Activated T-cell treated with anti-CD3 and anti-CD28 coated beads, Interleukin-2, amount 50 U/mL, for 24 hours (primary cell): ENCODE measurements around the gene PHRF1.

Experiments
- DNase-seq: peaks from one replicate; pipeline ENCODE4 v3.0.0-alpha.2; 2020
- H3K27ac Mint-ChIP-seq: 2 replicates; pipeline ENCODE4 v1.8.0; 2020; ENCODE audit warnings: mild to moderate bottlenecking, mixed read lengths
- H3K27me3 Mint-ChIP-seq: 2 replicates; pipeline ENCODE4 v1.8.0; 2020; ENCODE audit warnings: mixed read lengths
- H3K36me3 Mint-ChIP-seq: 2 replicates; pipeline ENCODE4 v1.8.0; 2020; ENCODE audit warnings: low read depth, mixed read lengths
- H3K4me1 Mint-ChIP-seq: 2 replicates; pipeline ENCODE4 v1.8.0; 2020; ENCODE audit warnings: low read depth, mixed read lengths
- H3K4me3 Mint-ChIP-seq: 2 replicates; pipeline ENCODE4 v1.8.0; 2020; ENCODE audit warnings: mild to moderate bottlenecking, moderate library complexity, mixed read lengths
- H3K9me3 Mint-ChIP-seq: 2 replicates; pipeline ENCODE4 v1.8.0; 2020; ENCODE audit warnings: mixed read lengths

The PHRF1 gene

GRCh38 chr11:550746-551085 is 25.6 kb upstream of the PHRF1 start:
- Mint-ChIP-seq H3K4me3 (no peak overlapping the region), H3K27me3 (no peaks in the 10 kb centered on the region), H3K36me3 (no peaks in the 10 kb centered on the region), H3K4me1 (no peaks in the 10 kb centered on the region), H3K9me3 (no peaks in the 10 kb centered on the region), H3K27ac (no peak overlapping the region)
- DNase-seq, result no peak

GRCh38 chr11:551131-551530 is 25.1 kb upstream of the PHRF1 start:
- Mint-ChIP-seq H3K4me1 (no peaks in the 10 kb centered on the region), H3K27me3 (no peaks in the 10 kb centered on the region), H3K27ac (no peak overlapping the region), H3K4me3 (no peak overlapping the region), H3K9me3 (no peaks in the 10 kb centered on the region), H3K36me3 (no peaks in the 10 kb centered on the region)
- DNase-seq, result no peak

GRCh38 chr11:551596-551995 is 24.7 kb upstream of the PHRF1 start:
- H3K27ac Mint-ChIP-seq, result no peak overlapping the region
- no peak overlapping the region for H3K4me3 Mint-ChIP-seq
- peaks cover 3% of the 10 kb centered on the region for H3K27me3 Mint-ChIP-seq
- peaks cover 2% of the 10 kb centered on the region for H3K4me1 Mint-ChIP-seq
- DNase-seq, result no peak
- H3K36me3 Mint-ChIP-seq, result no peaks in the 10 kb centered on the region
- no peaks in the 10 kb centered on the region for H3K9me3 Mint-ChIP-seq

- H3K4me3 Mint-ChIP-seq, result no peak overlapping the region
- peaks cover 3% of the 10 kb centered on the region for H3K4me1 Mint-ChIP-seq
- H3K27me3 Mint-ChIP-seq, result peaks cover 9% of the 10 kb centered on the region
- no peaks in the 10 kb centered on the region for H3K36me3 Mint-ChIP-seq
- H3K9me3 Mint-ChIP-seq, result no peaks in the 10 kb centered on the region
- H3K27ac Mint-ChIP-seq, result no peak overlapping the region
- DNase-seq, result no peak
Observed at GRCh38 chr11:553083-553987, 22.9 kb upstream of the PHRF1 start.

- Mint-ChIP-seq H3K27ac (no peak overlapping the region), H3K4me3 (no peak overlapping the region), H3K27me3 (peaks cover 9% of the 10 kb centered on the region), H3K36me3 (no peaks in the 10 kb centered on the region), H3K9me3 (no peaks in the 10 kb centered on the region), H3K4me1 (peaks cover 3% of the 10 kb centered on the region)
- no peak for DNase-seq
Observed at GRCh38 chr11:553988-554340, 22.3 kb upstream of the PHRF1 start.

- DNase-seq, result peak; percentile 83
- no peaks in the 10 kb centered on the region for H3K9me3 Mint-ChIP-seq
- no peak overlapping the region for H3K27ac Mint-ChIP-seq
- no peaks in the 10 kb centered on the region for H3K36me3 Mint-ChIP-seq
- peak overlapping the region; percentile 27 for H3K4me3 Mint-ChIP-seq
- peaks cover 9% of the 10 kb centered on the region for H3K27me3 Mint-ChIP-seq
- H3K4me1 Mint-ChIP-seq, result peaks cover 3% of the 10 kb centered on the region
Observed at GRCh38 chr11:554428-555226, 21.6 kb upstream of the PHRF1 start.

- H3K27ac Mint-ChIP-seq, result no peak overlapping the region
- no peak for DNase-seq
- peaks cover 8% of the 10 kb centered on the region for H3K4me1 Mint-ChIP-seq
- no peaks in the 10 kb centered on the region for H3K9me3 Mint-ChIP-seq
- H3K27me3 Mint-ChIP-seq, result peaks cover 9% of the 10 kb centered on the region
- H3K4me3 Mint-ChIP-seq, result no peak overlapping the region
- H3K36me3 Mint-ChIP-seq, result no peaks in the 10 kb centered on the region
Observed at GRCh38 chr11:555227-555779, 21.0 kb upstream of the PHRF1 start.

GRCh38 chr11:555780-556661 is 20.2 kb upstream of the PHRF1 start:
- H3K4me1 Mint-ChIP-seq, result peaks cover 9% of the 10 kb centered on the region
- H3K36me3 Mint-ChIP-seq, result no peaks in the 10 kb centered on the region
- H3K9me3 Mint-ChIP-seq, result no peaks in the 10 kb centered on the region
- no peak for DNase-seq
- H3K27ac Mint-ChIP-seq, result no peak overlapping the region
- peaks cover 9% of the 10 kb centered on the region for H3K27me3 Mint-ChIP-seq
- no peak overlapping the region for H3K4me3 Mint-ChIP-seq

GRCh38 chr11:556662-557256 is 19.5 kb upstream of the PHRF1 start:
- Mint-ChIP-seq H3K9me3 (no peaks in the 10 kb centered on the region), H3K4me1 (peaks cover 14% of the 10 kb centered on the region), H3K27me3 (peaks cover 9% of the 10 kb centered on the region), H3K36me3 (no peaks in the 10 kb centered on the region), H3K4me3 (no peak overlapping the region), H3K27ac (no peak overlapping the region)
- no peak for DNase-seq

GRCh38 chr11:557328-558132 is 18.7 kb upstream of the PHRF1 start:
- no peak for DNase-seq
- H3K27ac Mint-ChIP-seq, result no peak overlapping the region
- H3K4me1 Mint-ChIP-seq, result peaks cover 15% of the 10 kb centered on the region
- H3K4me3 Mint-ChIP-seq, result no peak overlapping the region
- H3K27me3 Mint-ChIP-seq, result peaks cover 9% of the 10 kb centered on the region
- H3K9me3 Mint-ChIP-seq, result no peaks in the 10 kb centered on the region
- no peaks in the 10 kb centered on the region for H3K36me3 Mint-ChIP-seq

- peaks cover 1% of the 10 kb centered on the region for H3K36me3 Mint-ChIP-seq
- H3K27ac Mint-ChIP-seq, result no peak overlapping the region
- peaks cover 15% of the 10 kb centered on the region for H3K4me1 Mint-ChIP-seq
- DNase-seq, result no peak
- H3K27me3 Mint-ChIP-seq, result peaks cover 9% of the 10 kb centered on the region
- no peak overlapping the region for H3K4me3 Mint-ChIP-seq
- H3K9me3 Mint-ChIP-seq, result no peaks in the 10 kb centered on the region
Observed at GRCh38 chr11:558503-558902, 17.8 kb upstream of the PHRF1 start.

- H3K9me3 Mint-ChIP-seq, result no peaks in the 10 kb centered on the region
- peaks cover 9% of the 10 kb centered on the region for H3K27me3 Mint-ChIP-seq
- H3K36me3 Mint-ChIP-seq, result peaks cover 5% of the 10 kb centered on the region
- no peak for DNase-seq
- no peak overlapping the region for H3K4me3 Mint-ChIP-seq
- H3K4me1 Mint-ChIP-seq, result peaks cover 15% of the 10 kb centered on the region
- H3K27ac Mint-ChIP-seq, result no peak overlapping the region
Observed at GRCh38 chr11:559020-559620, 17.1 kb upstream of the PHRF1 start.

GRCh38 chr11:559712-560304 is 16.5 kb upstream of the PHRF1 start:
- H3K36me3 Mint-ChIP-seq, result peaks cover 10% of the 10 kb centered on the region
- peaks cover 15% of the 10 kb centered on the region for H3K4me1 Mint-ChIP-seq
- peak overlapping the region; percentile 66 for H3K4me3 Mint-ChIP-seq
- no peaks in the 10 kb centered on the region for H3K9me3 Mint-ChIP-seq
- DNase-seq, result no peak
- H3K27me3 Mint-ChIP-seq, result peaks cover 9% of the 10 kb centered on the region
- peak overlapping the region; percentile 84 for H3K27ac Mint-ChIP-seq
